Muscle of leg (tissue), 11 donors: ENCODE data around the gene SLC30A4. TPM values are rescaled to one million over a fixed set of nuclear protein-coding genes. Genes with fewer than 3 reads are reported as not detected.
"Not testable (repeated sequence)": the region's sequence is repeated elsewhere in the genome, so short reads cannot be mapped to it uniquely, and the experiment has no call there.

Experiments used
- DNase-seq: peaks from one replicate; pipeline ENCODE4 v3.0.0; 2013
- H3K27ac ChIP-seq: one replicate; pipeline ENCODE4 v1.5.1; 2013; ENCODE audit warnings: mild to moderate bottlenecking, low read length, control low read depth
- H3K27me3 ChIP-seq: one replicate; pipeline ENCODE4 v1.6.1; 2013; ENCODE audit warnings: low read length; ENCODE audit not compliant: control insufficient read depth, insufficient read depth
- H3K36me3 ChIP-seq: one replicate; pipeline ENCODE4 v1.6.1; 2013; ENCODE audit warnings: low read length; ENCODE audit not compliant: control insufficient read depth, insufficient read depth
- H3K4me1 ChIP-seq: one replicate; pipeline ENCODE4 v1.6.1; 2013; ENCODE audit warnings: low read length; ENCODE audit not compliant: control insufficient read depth, insufficient read depth
- H3K4me3 ChIP-seq: one replicate; pipeline ENCODE4 v1.5.1; 2013; ENCODE audit warnings: low read length, control low read depth
- H3K9me3 ChIP-seq: replicated peaks from 2 replicates; pipeline ENCODE4 v1.6.1; 2013; ENCODE audit warnings: low read depth, low read length; ENCODE audit not compliant: control insufficient read depth
- WGBS: methylation state at CpG from one replicate; pipeline ENCODE4 v1.1.5; 2013; ENCODE audit warnings: missing lambda C conversion rate; ENCODE audit not compliant: insufficient coverage; 5-methylcytosine and 5-hydroxymethylcytosine counted together
- polyA plus RNA-seq, 8 donors: library from polyadenylated mRNA; unstranded; fragments of 120-200 nt; gene quantifications; one replicate each; pipeline versions ENCODE4 v1.2.1 to v1.2.3, GENCODE V29; 2013; ENCODE audit warnings: inconsistent platforms in 1 of 8, low replicate concordance in 1 of 8; ENCODE audit not compliant: insufficient read length in 8 of 8, insufficient read depth in 1 of 8
- total RNA-seq: library from RNA; stranded (reverse); fragments of 120-200 nt; gene quantifications from one replicate; pipeline ENCODE4 v1.2.4, GENCODE V29; 2013

SLC30A4 gene
- total and polyA plus RNA-seq, 9 donors, result 2.9 to 7.0 (median 4.7) TPM

- WGBS, result no CpG with 5 or more reads among the region's 4 CpGs
- DNase-seq, result no peak
- H3K9me3 ChIP-seq, result no peaks in the 10 kb centered on the region
- peaks cover 9% of the 10 kb centered on the region for H3K36me3 ChIP-seq
- H3K4me1 ChIP-seq, result no peaks in the 10 kb centered on the region
- no peak overlapping the region for H3K27ac ChIP-seq
- no peak overlapping the region for H3K4me3 ChIP-seq
- no peaks in the 10 kb centered on the region for H3K27me3 ChIP-seq
These were observed 11.7 kb downstream of the SLC30A4 start for GRCh38 chr15:45510758-45511280.

GRCh38 chr15:45507143-45507542 is 15.4 kb downstream of the SLC30A4 start:
- WGBS, result no CpG with 5 or more reads among the region's 6 CpGs
- not testable (repeated sequence) for H3K4me1 ChIP-seq, H3K27me3 ChIP-seq, H3K9me3 ChIP-seq, H3K4me3 ChIP-seq, DNase-seq, H3K27ac ChIP-seq
- H3K36me3 ChIP-seq, result peaks cover 13% of the 10 kb centered on the region

GRCh38 chr15:45499426-45499825 is 23.1 kb downstream of the SLC30A4 start:
- peaks cover 6% of the 10 kb centered on the region for H3K36me3 ChIP-seq
- DNase-seq, result no peak
- WGBS, result no CpG with 5 or more reads among the region's 4 CpGs

GRCh38 chr15:45498701-45499100 is 23.9 kb downstream of the SLC30A4 start:
- no peaks in the 10 kb centered on the region for H3K9me3 ChIP-seq
- H3K27me3 ChIP-seq, result no peaks in the 10 kb centered on the region
- no CpG with 5 or more reads among the region's 1 CpG for WGBS
- H3K4me3 ChIP-seq, result no peak overlapping the region
- no peak overlapping the region for H3K27ac ChIP-seq
- H3K36me3 ChIP-seq, result peaks cover 6% of the 10 kb centered on the region
- H3K4me1 ChIP-seq, result no peaks in the 10 kb centered on the region
- DNase-seq, result no peak

More at GRCh38 chr15:45499426-45499825, 23.1 kb downstream of the SLC30A4 start:
- H3K4me3 ChIP-seq, result no peak overlapping the region
- H3K4me1 ChIP-seq, result no peaks in the 10 kb centered on the region
- no peaks in the 10 kb centered on the region for H3K9me3 ChIP-seq
- H3K27ac ChIP-seq, result no peak overlapping the region
- H3K27me3 ChIP-seq, result no peaks in the 10 kb centered on the region

GRCh38 chr15:45497261-45497660 is 25.3 kb downstream of the SLC30A4 start:
- peaks cover 1% of the 10 kb centered on the region for H3K36me3 ChIP-seq
- H3K4me1 ChIP-seq, result no peaks in the 10 kb centered on the region
- no peaks in the 10 kb centered on the region for H3K27me3 ChIP-seq
- H3K4me3 ChIP-seq, result no peak overlapping the region
- WGBS, result no CpG with 5 or more reads among the region's 3 CpGs
- DNase-seq, result no peak
- no peaks in the 10 kb centered on the region for H3K9me3 ChIP-seq
- H3K27ac ChIP-seq, result no peak overlapping the region

- no peaks in the 10 kb centered on the region for H3K27me3 ChIP-seq
These were observed 25.9 kb downstream of the SLC30A4 start for GRCh38 chr15:45496658-45497057.

GRCh38 chr15:45495588-45495987 is 27.0 kb downstream of the SLC30A4 start:
- Histone ChIP-seq H3K36me3 (no peaks in the 10 kb centered on the region), H3K27me3 (no peaks in the 10 kb centered on the region), H3K4me1 (no peaks in the 10 kb centered on the region), H3K27ac (no peak overlapping the region), H3K9me3 (no peaks in the 10 kb centered on the region), H3K4me3 (no peak overlapping the region)
- WGBS, result 100% methylated on average over 1 of the region's 3 CpGs
- DNase-seq, result no peak

More at GRCh38 chr15:45496658-45497057, 25.9 kb downstream of the SLC30A4 start:
- no peak for DNase-seq
- no peak overlapping the region for H3K27ac ChIP-seq
- no peak overlapping the region for H3K4me3 ChIP-seq
- no peaks in the 10 kb centered on the region for H3K4me1 ChIP-seq
- WGBS, result no CpG with 5 or more reads among the region's 2 CpGs
- no peaks in the 10 kb centered on the region for H3K36me3 ChIP-seq
- H3K9me3 ChIP-seq, result no peaks in the 10 kb centered on the region

GRCh38 chr15:45489690-45490238 is 32.8 kb downstream of the SLC30A4 start:
- Histone ChIP-seq H3K27ac (no peak overlapping the region), H3K4me1 (no peaks in the 10 kb centered on the region), H3K27me3 (no peaks in the 10 kb centered on the region), H3K9me3 (no peaks in the 10 kb centered on the region), H3K36me3 (peaks cover 10% of the 10 kb centered on the region), H3K4me3 (no peak overlapping the region)
- WGBS, result no CpG with 5 or more reads among the region's 1 CpG
- DNase-seq, result no peak

- Histone ChIP-seq H3K27me3 (no peaks in the 10 kb centered on the region), H3K4me3 (no peak overlapping the region), H3K27ac (no peak overlapping the region), H3K4me1 (no peaks in the 10 kb centered on the region), H3K36me3 (peaks cover 14% of the 10 kb centered on the region), H3K9me3 (no peaks in the 10 kb centered on the region)
- DNase-seq, result no peak
- no CpG with 5 or more reads among the region's 1 CpG for WGBS
These were observed 36.2 kb downstream of the SLC30A4 start for GRCh38 chr15:45486317-45486716.

GRCh38 chr15:45481135-45481534 is 41.4 kb downstream of the SLC30A4 start:
- Histone ChIP-seq H3K4me3 (no peak overlapping the region), H3K27ac (no peak overlapping the region), H3K9me3 (no peaks in the 10 kb centered on the region), H3K4me1 (no peaks in the 10 kb centered on the region), H3K27me3 (no peaks in the 10 kb centered on the region), H3K36me3 (peaks cover 6% of the 10 kb centered on the region)
- no CpG with 5 or more reads among the region's 2 CpGs for WGBS
- DNase-seq, result no peak

- peaks cover under 1% of the 10 kb centered on the region for H3K27me3 ChIP-seq
- WGBS, result 49% methylated on average over 2 of the region's 3 CpGs
- H3K27ac ChIP-seq, result no peak overlapping the region
- no peaks in the 10 kb centered on the region for H3K9me3 ChIP-seq
- no peak overlapping the region for H3K4me3 ChIP-seq
- DNase-seq, result no peak
- no peaks in the 10 kb centered on the region for H3K36me3 ChIP-seq
- H3K4me1 ChIP-seq, result no peaks in the 10 kb centered on the region
These were observed 46.1 kb downstream of the SLC30A4 start for GRCh38 chr15:45476410-45476809.
